ENCODE measurements around the gene ITIH6.
"Not testable (repeated sequence)": the region's sequence is repeated elsewhere in the genome, so short reads cannot be mapped to it uniquely, and the experiment has no call there.

The ITIH6 gene

GRCh38 chrX:54798137-54798536, at the start of gene ITIH6:
TSS of gene ITIH6 (minus strand) at chrX:54798255. CDS start at chrX:54798210, 45 bp downstream.
- no peak for DNase-seq (ENCODE audit: low read depth)
- TF ChIP-seq, protein P1, sequence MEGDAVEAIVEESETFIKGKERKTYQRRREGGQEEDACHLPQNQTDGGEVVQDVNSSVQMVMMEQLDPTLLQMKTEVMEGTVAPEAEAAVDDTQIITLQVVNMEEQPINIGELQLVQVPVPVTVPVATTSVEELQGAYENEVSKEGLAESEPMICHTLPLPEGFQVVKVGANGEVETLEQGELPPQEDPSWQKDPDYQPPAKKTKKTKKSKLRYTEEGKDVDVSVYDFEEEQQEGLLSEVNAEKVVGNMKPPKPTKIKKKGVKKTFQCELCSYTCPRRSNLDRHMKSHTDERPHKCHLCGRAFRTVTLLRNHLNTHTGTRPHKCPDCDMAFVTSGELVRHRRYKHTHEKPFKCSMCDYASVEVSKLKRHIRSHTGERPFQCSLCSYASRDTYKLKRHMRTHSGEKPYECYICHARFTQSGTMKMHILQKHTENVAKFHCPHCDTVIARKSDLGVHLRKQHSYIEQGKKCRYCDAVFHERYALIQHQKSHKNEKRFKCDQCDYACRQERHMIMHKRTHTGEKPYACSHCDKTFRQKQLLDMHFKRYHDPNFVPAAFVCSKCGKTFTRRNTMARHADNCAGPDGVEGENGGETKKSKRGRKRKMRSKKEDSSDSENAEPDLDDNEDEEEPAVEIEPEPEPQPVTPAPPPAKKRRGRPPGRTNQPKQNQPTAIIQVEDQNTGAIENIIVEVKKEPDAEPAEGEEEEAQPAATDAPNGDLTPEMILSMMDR (conservative IDR thresholded peaks at IDR 0.05; ENCODE audit: low read depth, low read length): no peak

DNA sequence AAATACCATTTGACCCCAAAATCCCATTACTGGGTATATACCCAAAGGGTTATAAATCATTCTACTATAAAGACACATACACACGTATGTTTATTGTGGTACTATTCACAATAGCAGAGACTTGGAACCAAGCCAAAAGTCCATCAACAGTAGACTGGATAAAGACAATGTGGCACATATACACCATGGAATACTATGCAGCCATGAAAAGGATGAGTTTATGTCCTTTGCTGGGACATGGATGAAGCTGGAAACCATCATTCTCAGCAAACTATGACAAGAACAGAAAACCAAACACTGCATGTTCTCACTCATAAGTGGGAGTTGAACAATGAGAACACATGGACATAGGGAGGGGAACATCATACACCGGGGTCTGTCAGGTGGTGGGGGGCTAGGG, 49.6 kb upstream of the ITIH6 start:
- not testable (repeated sequence) for H3K4me3 ChIP-seq (ENCODE audit: low read length); DNase-seq (ENCODE audit: low read depth)

More at GRCh38 chrX:54798137-54798536, at the start of gene ITIH6:
- no peak within 1 kb of the TSS for H3K4me3 ChIP-seq (ENCODE audit: low read length)

GRCh38 chrX:54843050-54843449, 45.0 kb upstream of the ITIH6 start:
- no peak overlapping the region for H3K4me3 ChIP-seq (ENCODE audit: low read length)
- no peak for DNase-seq (ENCODE audit: low read depth)
- TF ChIP-seq, protein P1 (conservative IDR thresholded peaks at IDR 0.05; ENCODE audit: low read depth, low read length): no peak

GRCh38 chrX:54842607-54843006, 44.6 kb upstream of the ITIH6 start:
- H3K4me3 ChIP-seq (ENCODE audit: low read length): no peak overlapping the region
- TF ChIP-seq, protein P1 (conservative IDR thresholded peaks at IDR 0.05; ENCODE audit: low read depth, low read length): no peak
- DNase-seq (ENCODE audit: low read depth): no peak

DNA sequence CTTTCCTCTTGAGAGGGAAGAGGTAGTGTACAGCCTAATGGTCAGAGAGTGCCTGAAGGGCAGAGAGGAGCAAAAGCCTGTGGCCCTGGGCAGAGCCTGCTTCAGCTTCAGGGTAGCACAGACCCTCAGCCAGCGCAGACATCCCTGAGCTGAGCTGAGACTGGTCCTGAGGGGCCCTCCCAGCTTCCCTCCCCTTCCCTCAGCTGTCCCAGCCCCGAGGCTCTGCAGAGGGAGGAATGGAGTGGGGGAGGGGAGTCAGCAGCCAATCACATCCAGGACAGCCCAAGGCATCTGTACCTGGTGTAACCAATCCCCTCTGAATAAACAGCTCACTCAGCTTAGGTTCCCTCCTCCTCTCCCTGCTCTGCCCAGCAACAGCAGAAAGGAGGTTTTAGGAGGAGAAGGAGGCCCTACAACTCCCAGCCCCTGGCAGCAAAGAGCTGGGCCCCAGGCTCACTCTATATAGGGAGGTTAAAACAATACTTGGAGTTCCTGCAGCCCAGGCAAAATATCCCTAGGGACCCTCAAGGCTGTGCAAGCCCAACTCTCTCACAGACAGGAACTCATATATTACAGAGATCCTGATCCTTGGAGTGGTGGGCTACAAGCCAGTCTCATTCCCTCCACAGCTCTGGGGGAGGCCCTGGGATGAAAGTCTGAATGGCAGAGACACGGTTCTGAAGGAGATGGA, 43.3 kb upstream of the ITIH6 start:
- H3K4me3 ChIP-seq (ENCODE audit: low read length); DNase-seq (ENCODE audit: low read depth): not testable (repeated sequence)

- TF ChIP-seq, protein P1 (conservative IDR thresholded peaks at IDR 0.05; ENCODE audit: low read depth, low read length): no peak
- H3K4me3 ChIP-seq (ENCODE audit: low read length): no peak overlapping the region
- DNase-seq (ENCODE audit: low read depth): no peak
Observed at GRCh38 chrX:54838583-54838982, 40.5 kb upstream of the ITIH6 start.

DNA sequence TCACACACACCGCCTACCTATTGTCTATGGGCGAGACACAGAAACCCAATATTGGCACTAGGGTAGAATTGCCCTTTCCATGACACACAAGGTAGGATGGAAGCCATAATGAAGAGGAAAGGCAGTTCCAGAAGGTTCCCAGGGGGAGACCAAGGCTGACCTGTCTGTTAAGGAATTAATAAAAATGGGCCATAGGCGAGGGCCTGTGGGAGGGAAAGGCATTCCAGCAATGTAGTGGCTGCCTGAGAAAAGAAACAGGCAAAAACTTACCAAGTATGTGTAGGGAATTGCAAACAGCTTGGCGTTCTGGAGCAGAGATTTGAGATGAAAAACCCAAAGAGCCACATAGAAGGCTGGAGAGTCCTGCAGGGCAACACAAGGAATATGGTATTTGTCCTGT, 28.5 kb upstream of the ITIH6 start:
- TF ChIP-seq, protein P1 (conservative IDR thresholded peaks at IDR 0.05; ENCODE audit: low read depth, low read length): no peak
- no peak for DNase-seq (ENCODE audit: low read depth)

GRCh38 chrX:54825716-54826438, 27.8 kb upstream of the ITIH6 start:
- no peak overlapping the region for H3K4me3 ChIP-seq (ENCODE audit: low read length)
- TF ChIP-seq, protein P1 (conservative IDR thresholded peaks at IDR 0.05; ENCODE audit: low read depth, low read length): no peak
- DNase-seq (ENCODE audit: low read depth): no peak

More for the DNA sequence above, 28.5 kb upstream of the ITIH6 start:
- no peak overlapping the region for H3K4me3 ChIP-seq (ENCODE audit: low read length)

All from retinal pigment epithelial cell (primary cell).